Small intestine (tissue), 7 donors: ENCODE measurements around the gene ACAP1. TPM values are rescaled to one million over a fixed set of nuclear protein-coding genes. Genes with fewer than 3 reads are reported as not detected.

Source experiments
- DNase-seq, 2 donors: peaks; one replicate each; pipeline versions ENCODE4 v3.0.0 to v3.0.0-alpha.2; 2013
- FAIRE-seq: peaks from 2 replicates; lab custom pipeline; 2012; peaks lifted over from hg19 to GRCh38; lab: Jason Lieb, UNC
- H3K27ac ChIP-seq, 3 donors: one replicate each; pipeline ENCODE4 v1.5.1; 2013; ENCODE audit warnings: low read length in 2 of 3, mild to moderate bottlenecking in 2 of 3, control low read depth in 1 of 3, inconsistent platforms in 1 of 3, low read depth in 1 of 3, moderate library complexity in 1 of 3
- H3K27me3 ChIP-seq, 3 donors: one replicate each; pipeline ENCODE4 v1.6.1; 2013; ENCODE audit warnings: low read length in 3 of 3, inconsistent platforms in 1 of 3; ENCODE audit not compliant: control insufficient read depth in 3 of 3, insufficient read depth in 3 of 3
- H3K36me3 ChIP-seq, 3 donors: one replicate each; pipeline ENCODE4 v1.6.1; 2013; ENCODE audit warnings: low read length in 3 of 3, inconsistent platforms in 1 of 3, low read depth in 1 of 3, mild to moderate bottlenecking in 1 of 3, moderate library complexity in 1 of 3; ENCODE audit not compliant: control insufficient read depth in 3 of 3, insufficient read depth in 2 of 3
- H3K4me1 ChIP-seq, 3 donors: one replicate each; pipeline ENCODE4 v1.6.1; 2013; ENCODE audit warnings: low read length in 2 of 3, inconsistent platforms in 1 of 3, low read depth in 1 of 3, mild to moderate bottlenecking in 1 of 3, moderate library complexity in 1 of 3; ENCODE audit not compliant: control insufficient read depth in 3 of 3, insufficient read depth in 2 of 3
- H3K4me3 ChIP-seq, 3 donors: one replicate each; pipeline ENCODE4 v1.5.1; 2013; ENCODE audit warnings: low read length in 3 of 3, control low read depth in 1 of 3, inconsistent platforms in 1 of 3, low read depth in 1 of 3, mild to moderate bottlenecking in 1 of 3, moderate library complexity in 1 of 3
- H3K9me3 ChIP-seq, 2 donors: one replicate each; pipeline ENCODE4 v1.6.1; 2013; ENCODE audit warnings: low read depth in 1 of 2, low read length in 1 of 2; ENCODE audit not compliant: control insufficient read depth in 2 of 2, insufficient read depth in 1 of 2
- WGBS, 3 donors: extraction: QIAGEN DNeasy Blood & Tissue Kit; methylation state at CpG; one replicate each; pipeline ENCODE4 v1.1.7; 2013; 5-methylcytosine and 5-hydroxymethylcytosine counted together
- polyA plus RNA-seq, 4 donors: library from polyadenylated mRNA; stranded (reverse) in 3 of 4; unstranded in 1 of 4; fragments of 200-250 nt in 3 of 4; fragments of 120-200 nt in 1 of 4; gene quantifications; one replicate each; pipeline versions ENCODE4 v1.2.1 to v1.2.3, GENCODE V29; 2013
- donor health status: healthy with polysubstance abuse.
- donor health status: control.
- donor health status: control.
- donor health status: Bipolar disorder and iron deficiency.
- donor health status: healthy.

The ACAP1 gene
- polyA plus RNA-seq, 4 donors = 3.8 to 43.5 (median 8.5) TPM

GRCh38 chr17:7307686-7308624, 28.4 kb upstream of the ACAP1 start:
- FAIRE-seq = no peak

GRCh38 chr17:7308625-7309433, 27.5 kb upstream of the ACAP1 start:
- FAIRE-seq (no peak), DNase-seq (peak; percentile 90 to 92)
- peak overlapping the region; percentile 87 to 99 (median 95) for H3K4me3 ChIP-seq
- WGBS, 3 donors = 0 to 2% (median 0%) methylated on average over 13 to 14 of the region's 14 CpGs
- H3K36me3 ChIP-seq = peaks cover 5 to 40% (median 23%) of the 10 kb centered on the region in 3 donors
- H3K9me3 ChIP-seq = no peaks in the 10 kb centered on the region
- H3K27ac ChIP-seq = peak overlapping the region; percentile 96 to 98 (median 96)
- H3K4me1 ChIP-seq = peaks cover 2 to 18% (median 6%) of the 10 kb centered on the region in 3 donors
- no peaks in the 10 kb centered on the region for H3K27me3 ChIP-seq

More at GRCh38 chr17:7307686-7308624, 28.4 kb upstream of the ACAP1 start:
- DNase-seq = peak; percentile 40 to 64
- WGBS, 3 donors = 0 to 1% (median 0%) methylated on average over 36 to 104 of the region's 104 CpGs
- no peaks in the 10 kb centered on the region for H3K27me3 ChIP-seq
- peaks cover 0 to 32% (median 18%) of the 10 kb centered on the region in 3 donors for H3K36me3 ChIP-seq
- H3K27ac ChIP-seq = peak overlapping the region; percentile 96 to 98 (median 96)
- peaks cover 2 to 17% (median 6%) of the 10 kb centered on the region in 3 donors for H3K4me1 ChIP-seq
- peak overlapping the region; percentile 87 to 99 (median 95) for H3K4me3 ChIP-seq
- no peaks in the 10 kb centered on the region for H3K9me3 ChIP-seq

GRCh38 chr17:7309628-7310027, 26.7 kb upstream of the ACAP1 start:
- H3K27me3 ChIP-seq = no peaks in the 10 kb centered on the region
- H3K27ac ChIP-seq = peak overlapping the region in 2 of 3 donors; percentile 27 to 98
- H3K36me3 ChIP-seq = peaks cover 5 to 43% (median 23%) of the 10 kb centered on the region in 3 donors
- WGBS, 3 donors = 73 to 80% (median 80%) methylated on average over 12 of the region's 12 CpGs
- no peaks in the 10 kb centered on the region for H3K9me3 ChIP-seq
- DNase-seq (no peak), FAIRE-seq (no peak)
- no peak overlapping the region for H3K4me3 ChIP-seq
- peaks cover 2 to 26% (median 6%) of the 10 kb centered on the region in 3 donors for H3K4me1 ChIP-seq

GRCh38 chr17:7311110-7311705, 25.1 kb upstream of the ACAP1 start:
- 77 to 85% (median 78%) methylated on average over 7 of the region's 7 CpGs for WGBS, 3 donors
- no peaks in the 10 kb centered on the region for H3K27me3 ChIP-seq
- DNase-seq = no peak
- peaks cover 2 to 33% (median 9%) of the 10 kb centered on the region in 3 donors for H3K4me1 ChIP-seq
- H3K36me3 ChIP-seq = peaks cover 5 to 49% (median 23%) of the 10 kb centered on the region in 3 donors
- H3K27ac ChIP-seq = no peak overlapping the region
- FAIRE-seq = no peak
- no peaks in the 10 kb centered on the region for H3K9me3 ChIP-seq
- H3K4me3 ChIP-seq = no peak overlapping the region

- FAIRE-seq (no peak), DNase-seq (no peak)
- Histone ChIP-seq H3K27me3 (no peaks in the 10 kb centered on the region), H3K36me3 (peaks cover 7 to 61% (median 25%) of the 10 kb centered on the region in 3 donors), H3K4me3 (no peak overlapping the region), H3K4me1 (peaks cover 2 to 31% (median 9%) of the 10 kb centered on the region in 3 donors), H3K27ac (no peak overlapping the region), H3K9me3 (no peaks in the 10 kb centered on the region)
- 63 to 76% (median 71%) methylated on average over 7 of the region's 7 CpGs for WGBS, 3 donors
These were observed 23.8 kb upstream of the ACAP1 start for GRCh38 chr17:7312432-7313087.

GRCh38 chr17:7313088-7313889, 23.0 kb upstream of the ACAP1 start:
- no peak for FAIRE-seq
- no peak for DNase-seq
- no peaks in the 10 kb centered on the region for H3K27me3 ChIP-seq
- H3K9me3 ChIP-seq = no peaks in the 10 kb centered on the region
- 79 to 84% (median 81%) methylated on average over 7 of the region's 7 CpGs for WGBS, 3 donors
- no peak overlapping the region for H3K4me3 ChIP-seq
- H3K4me1 ChIP-seq = peaks cover 2 to 31% (median 9%) of the 10 kb centered on the region in 3 donors
- peaks cover 7 to 67% (median 26%) of the 10 kb centered on the region in 3 donors for H3K36me3 ChIP-seq
- peak overlapping the region in 1 of 3 donors; percentile 93 for H3K27ac ChIP-seq
